Activated CD8-positive, alpha-beta memory T cell treated with anti-CD3 and anti-CD28 coated beads, Interleukin-2, amount 50 U/mL, for 24 hours (primary cell): ENCODE data around the gene DENND1A.

Experiments used
- DNase-seq: peaks from one replicate; pipeline ENCODE4 v3.0.0-alpha.2; 2020; ENCODE audit errors: extremely low read depth

DENND1A gene

DNA sequence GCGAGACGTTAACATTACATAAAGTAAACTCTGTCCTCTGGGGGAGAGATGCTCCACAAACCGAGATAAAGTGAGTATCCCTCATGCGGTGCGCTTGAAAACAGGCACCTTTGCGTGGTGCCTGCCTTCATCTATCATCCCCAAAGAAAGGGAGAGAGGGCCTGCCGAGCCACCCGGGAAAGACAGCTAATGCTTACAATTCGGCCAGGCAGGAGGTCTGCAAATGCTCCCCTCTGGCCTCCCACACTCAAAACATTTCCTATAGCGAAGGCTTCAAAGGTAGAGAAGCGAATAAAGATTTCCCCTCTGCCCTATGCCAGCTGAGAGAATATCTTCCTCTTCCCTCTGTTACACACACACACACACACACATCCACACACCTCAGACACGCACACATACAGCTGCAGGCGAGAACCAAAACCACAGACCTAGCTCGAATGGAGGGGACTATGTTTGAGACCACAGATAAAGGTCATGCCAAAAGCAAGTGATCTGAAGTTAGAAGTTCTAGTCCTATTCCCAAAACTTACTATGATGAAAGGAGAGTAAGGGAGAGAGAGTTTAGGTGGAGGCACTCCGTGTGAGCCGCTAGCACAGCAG is 441.1 kb downstream of the DENND1A start:
- no peak for DNase-seq

DNA sequence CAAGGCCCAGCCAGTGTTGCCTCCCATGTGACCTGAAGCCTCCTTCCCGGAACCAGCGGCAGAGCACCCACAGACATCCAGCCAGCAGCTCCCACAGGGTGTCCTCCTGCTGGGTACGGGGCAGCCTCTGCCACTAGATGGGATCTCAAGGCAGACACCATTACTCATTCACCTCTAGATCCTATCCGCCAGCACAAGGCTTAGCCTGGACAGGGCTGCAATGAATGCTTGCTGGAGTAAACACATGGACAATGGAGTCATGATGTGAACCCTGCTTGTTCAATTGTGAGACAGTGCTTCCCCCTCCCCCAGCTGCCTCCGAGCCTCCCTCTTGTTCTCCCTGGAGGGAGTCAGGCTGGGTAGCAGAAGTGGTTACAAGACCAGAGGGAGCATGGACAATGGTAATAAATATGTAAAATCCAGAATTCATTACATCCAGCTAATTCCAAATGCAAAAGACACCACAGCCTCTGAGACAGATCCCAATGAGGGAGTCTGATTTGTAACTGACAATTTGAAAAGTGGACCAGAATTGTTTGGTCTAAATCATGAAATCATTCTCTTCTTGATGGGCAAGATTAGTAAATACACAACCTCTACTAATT is 441.9 kb downstream of the DENND1A start:
- no peak for DNase-seq

DNA sequence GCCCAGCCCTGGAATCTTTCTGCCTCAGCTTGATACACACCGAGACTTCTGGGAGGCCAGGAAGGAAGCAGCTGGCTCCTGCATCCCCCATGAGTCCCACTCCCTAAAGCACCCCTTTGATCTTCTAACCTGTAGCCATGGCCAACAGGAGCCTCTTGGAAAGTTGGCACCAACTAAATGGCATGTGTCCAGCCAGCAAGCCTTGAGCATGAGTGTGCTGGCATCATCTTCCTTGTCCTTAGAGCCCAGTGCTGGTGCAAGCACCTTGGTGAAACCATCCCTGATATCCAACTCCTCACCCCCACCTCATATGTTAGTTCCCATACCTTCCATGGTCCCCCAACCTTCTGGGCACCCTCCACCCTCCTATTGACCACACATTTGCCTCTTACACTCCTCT is 443.5 kb downstream of the DENND1A start:
- DNase-seq = no peak

DNA sequence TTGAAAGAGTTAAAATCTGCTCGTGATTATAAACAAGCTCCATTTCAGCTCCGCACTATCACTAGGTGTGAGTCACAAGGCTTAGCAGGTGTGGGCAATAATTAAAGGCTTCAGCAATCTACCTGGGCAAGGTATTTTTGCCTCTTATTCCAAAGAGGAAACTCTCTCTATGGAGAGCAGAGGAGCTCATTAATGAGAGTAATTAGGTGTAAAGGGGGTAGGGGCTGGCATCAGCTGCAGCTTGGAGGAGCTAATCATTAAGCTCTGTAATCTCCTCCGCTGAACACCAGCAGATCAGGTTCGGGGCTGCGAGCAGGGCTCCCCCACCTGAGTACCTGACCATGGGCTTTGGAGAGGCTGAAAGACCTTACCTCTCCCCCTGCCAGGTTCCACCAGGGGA is 444.7 kb downstream of the DENND1A start:
- no peak for DNase-seq

DNA sequence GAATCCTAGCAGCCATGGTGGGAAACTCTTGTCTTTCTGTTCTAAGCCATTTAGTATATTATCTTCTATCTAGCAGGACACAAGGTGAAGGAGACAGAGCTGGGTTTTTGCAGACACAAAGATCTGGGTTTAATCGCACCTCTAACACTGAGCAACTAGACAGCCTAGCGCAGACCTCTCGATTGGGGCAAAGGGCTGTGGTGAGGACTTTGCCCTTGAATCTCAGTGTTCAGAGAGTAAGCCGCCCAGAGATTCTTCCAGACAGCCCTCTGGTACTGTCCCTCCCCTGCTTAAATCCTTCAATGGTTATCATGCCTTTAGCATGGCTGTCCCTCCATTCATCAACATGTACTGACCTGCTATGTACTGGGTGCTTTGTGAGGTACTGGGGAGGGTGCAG is 445.8 kb downstream of the DENND1A start:
- DNase-seq = no peak

- DNase-seq = no peak
These were observed 446.6 kb downstream of the DENND1A start for GRCh38 chr9:123483191-123483803.

- DNase-seq = no peak
These were observed 447.5 kb downstream of the DENND1A start for GRCh38 chr9:123482295-123482968.

- DNase-seq = no peak
These were observed 448.6 kb downstream of the DENND1A start for GRCh38 chr9:123481209-123481865.

DNA sequence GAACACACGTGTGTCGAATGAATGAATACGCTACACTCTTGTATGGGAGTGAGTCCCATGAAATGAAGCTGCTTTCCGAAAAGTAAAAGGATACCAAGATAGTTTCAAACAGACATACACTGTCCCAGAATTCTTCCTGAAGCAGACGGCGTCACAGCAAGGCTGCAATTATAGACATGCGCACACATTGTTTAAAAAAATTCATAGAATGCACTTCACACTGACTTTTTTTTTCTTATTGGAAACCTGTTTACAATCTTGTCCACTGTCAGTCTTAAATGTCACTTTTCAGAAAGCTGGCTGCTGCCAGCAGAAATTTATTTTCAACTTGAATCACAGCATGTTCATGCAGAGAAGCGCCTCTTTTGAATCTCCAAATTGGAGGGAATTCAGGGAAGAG is 449.1 kb downstream of the DENND1A start:
- no peak for DNase-seq

DNA sequence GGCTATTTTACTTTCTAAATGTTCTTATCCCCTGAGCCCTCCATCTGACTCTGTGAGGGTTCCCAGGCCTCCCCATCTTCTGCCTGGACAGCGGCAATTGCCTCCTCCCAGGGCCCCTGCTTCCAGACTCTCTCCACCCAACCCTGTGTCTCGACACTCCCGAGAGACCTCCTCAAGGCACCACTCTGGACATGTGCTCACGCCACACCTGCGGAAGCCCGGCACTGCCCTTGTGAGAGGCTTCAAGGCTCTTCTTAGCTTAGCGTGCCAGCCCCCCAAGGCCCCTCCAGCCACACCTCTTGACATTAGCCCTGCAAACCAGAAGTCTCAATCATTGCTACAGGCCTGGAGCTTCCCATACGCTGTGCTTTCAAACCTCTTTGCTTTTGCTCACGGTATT is 449.8 kb downstream of the DENND1A start:
- DNase-seq = no peak

GRCh38 chr9:123478967-123479602 is 450.8 kb downstream of the DENND1A start:
- DNase-seq = no peak

GRCh38 chr9:123478160-123478559 is 451.8 kb downstream of the DENND1A start:
- no peak for DNase-seq

DNA sequence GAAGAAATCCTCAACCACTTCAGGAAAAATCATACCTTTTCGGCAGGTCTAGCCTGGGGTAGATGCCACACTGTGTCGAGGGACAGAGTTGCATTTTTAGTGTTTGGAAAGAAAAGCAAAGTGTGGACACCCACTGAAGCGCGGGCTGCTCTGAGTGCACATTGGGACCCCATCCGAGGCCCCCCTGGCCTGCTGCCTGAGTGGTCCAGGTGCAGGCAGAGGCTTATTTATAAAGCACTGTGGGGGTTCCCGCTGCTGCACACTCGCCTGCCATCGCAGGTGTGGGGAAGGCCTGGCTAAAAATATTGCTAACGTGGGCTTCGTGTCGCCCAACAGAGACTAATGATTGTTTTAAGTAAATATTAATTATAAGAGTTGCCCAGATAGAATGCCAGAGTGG is 454.5 kb downstream of the DENND1A start:
- DNase-seq = no peak

- DNase-seq = no peak
These were observed 456.9 kb downstream of the DENND1A start for GRCh38 chr9:123472862-123473614.

GRCh38 chr9:123471843-123472570 is 457.9 kb downstream of the DENND1A start:
- DNase-seq = no peak

GRCh38 chr9:123470991-123471770 is 458.7 kb downstream of the DENND1A start:
- no peak for DNase-seq

GRCh38 chr9:123470121-123470782 is 459.7 kb downstream of the DENND1A start:
- no peak for DNase-seq

- DNase-seq = no peak
These were observed 460.6 kb downstream of the DENND1A start for GRCh38 chr9:123469282-123469681.

GRCh38 chr9:123468541-123468940 is 461.4 kb downstream of the DENND1A start:
- DNase-seq = no peak
